Measurements from ENCODE around the gene KRTAP10-12. TPM values are rescaled to one million over a fixed set of nuclear protein-coding genes. Genes with fewer than 3 reads are reported as not detected.

The KRTAP10-12 gene
- total and polyA plus RNA-seq, 2 of the 4 experiments (the other 2 are of a cell fraction) = not detected

- Histone ChIP-seq H2BK120ac (ENCODE audit: low read depth, low read length) (no peak overlapping the region), H3K27ac (ENCODE audit: insufficient read depth, low read length) (no peak overlapping the region), H4K20me1 (ENCODE audit: insufficient read depth, low read length) (no peaks in the 10 kb centered on the region), H3K4me1 (ENCODE audit: control insufficient read depth, insufficient read depth, low read length) (no peaks in the 10 kb centered on the region), H2AFZ (replicated peaks; ENCODE audit: low read length, poor library complexity) (no peak overlapping the region), H4K5ac (ENCODE audit: low read depth, low read length) (no peak overlapping the region), H3K4ac (ENCODE audit: low read depth, low read length) (no peak overlapping the region), H3K4me2 (ENCODE audit: low read depth, low read length) (no peak overlapping the region), H3K18ac (ENCODE audit: low read depth, low read length) (no peak overlapping the region), H3K27me3 (ENCODE audit: control insufficient read depth, insufficient read depth, low read length) (peaks cover 70% of the 10 kb centered on the region), H2BK15ac (ENCODE audit: low read depth, low read length) (no peak overlapping the region), H3K79me1 (ENCODE audit: low read depth in 1 of 2, low read length in 2 of 2) (no peaks in the 10 kb centered on the region), H3K9me3 (ENCODE audit: control insufficient read depth, insufficient read depth, low read length) (peaks cover 6% of the 10 kb centered on the region; the same call in 1 of the 2 replicates), H2AK5ac (ENCODE audit: low read depth, low read length) (no peak overlapping the region), H2AK9ac (replicated peaks; ENCODE audit: low read depth, low read length, poor library complexity) (no peak overlapping the region), H3K9ac (ENCODE audit: low read depth, low read length) (no peak overlapping the region), H3K56ac (ENCODE audit: extremely low read depth, insufficient read depth, low read length) (no peak overlapping the region), H4K8ac (ENCODE audit: low read depth in 2 of 2, low read length in 2 of 2) (no peak overlapping the region), H3K9me1 (ENCODE audit: insufficient read depth, low read length) (no peaks in the 10 kb centered on the region), H4K91ac (ENCODE audit: insufficient read depth, low read depth, low read length) (no peak overlapping the region), H3K4me3 (ENCODE audit: insufficient read depth, low read depth, low read length) (no peak overlapping the region), H3K14ac (replicated peaks; ENCODE audit: low read depth, low read length) (no peak overlapping the region), H3K23ac (ENCODE audit: low read depth, low read length) (no peak overlapping the region), H2BK5ac (ENCODE audit: low read depth, low read length, poor library complexity, severe bottlenecking) (no peak overlapping the region), H3K36me3 (ENCODE audit: control insufficient read depth, insufficient read depth, low read length) (no peaks in the 10 kb centered on the region), H2BK20ac (ENCODE audit: low read depth, low read length) (no peak overlapping the region)
- ATAC-seq (ENCODE audit: low read depth) = no peak
- dilution Hi-C loops (cut with HindIII; ENCODE audit: low sequenced_read_pairs, unreplicated experiment) (no loop called here), in situ Hi-C loops (cut with MboI; ENCODE audit: low sequenced_read_pairs) (no loop called here), intact Hi-C loops (cut with micrococcal nuclease) (no loop called here)
- WGBS, 2 experiments (ENCODE audit: extremely low coverage in 2 of 2, insufficient read length in 1 of 2) = 83% methylated on average over 1 of the region's 22 CpGs; no CpG with 5 or more reads in 1 of the 2 experiments
- CTCF ChIA-PET = no interaction called here
- no peak for TF ChIP-seq CHD1 (IDR thresholded peaks at IDR 0.05; ENCODE audit: low read depth, low read length)
- no peak for TF ChIP-seq RFX5 (IDR thresholded peaks at IDR 0.05; ENCODE audit: low read depth, low read length)
- TF ChIP-seq FOS (IDR thresholded peaks at IDR 0.05; ENCODE audit: low read depth, low read length) = no peak
- TF ChIP-seq USF2 (IDR thresholded peaks at IDR 0.05; ENCODE audit: low read depth, low read length) = no peak
- no peak for TF ChIP-seq CEBPB (IDR thresholded peaks at IDR 0.05; ENCODE audit: low read depth, low read length)
- no peak for TF ChIP-seq NFE2L2 (IDR thresholded peaks at IDR 0.05; ENCODE audit: low read depth, low read length)
- TF ChIP-seq MAZ (IDR thresholded peaks at IDR 0.05; ENCODE audit: borderline replicate concordance, low read depth, low read length) = no peak
- TF ChIP-seq CTCF (conservative IDR thresholded peaks at IDR 0.05; ENCODE audit: low read depth, low read length) = no peak
- no peak for TF ChIP-seq MXI1 (IDR thresholded peaks at IDR 0.05; ENCODE audit: borderline replicate concordance, low read depth, low read length)
- TF ChIP-seq RCOR1 (IDR thresholded peaks at IDR 0.05; ENCODE audit: insufficient replicate concordance, low read length) = no peak
- no peak for TF ChIP-seq BHLHE40 (IDR thresholded peaks at IDR 0.05; ENCODE audit: low read depth, low read length)
- BruUV-seq (replicated peaks) = no TSS peak
- DNase-seq = no peak
- POLR2A ChIA-PET (ENCODE audit: unreplicated experiment) = no interaction called here
Observed at GRCh38 chr21:44702111-44702972, 5.4 kb downstream of the KRTAP10-12 start.
